ENCODE data around the gene IKBKE. TPM values are rescaled to one million over a fixed set of nuclear protein-coding genes. Genes with fewer than 3 reads are reported as not detected.

The IKBKE gene
- total RNA-seq: 6.5 TPM

- peak; percentile 47 for DNase-seq
Observed at GRCh38 chr1:206469933-206470691, at the start of gene IKBKE. IKBKE (plus strand) TSS chr1:206470476; CDS start chr1:206473228, 2,752 bp downstream.

- no peak for DNase-seq
Observed at GRCh38 chr1:206421616-206422340, 48.5 kb upstream of the IKBKE start.

GRCh38 chr1:206422525-206422924 is 47.8 kb upstream of the IKBKE start:
- DNase-seq: no peak

- no peak for DNase-seq
Observed at GRCh38 chr1:206427291-206427690, 43.0 kb upstream of the IKBKE start.

- no peak for DNase-seq
Observed at GRCh38 chr1:206429421-206429820, 40.9 kb upstream of the IKBKE start.

GRCh38 chr1:206430031-206430983 is 40.0 kb upstream of the IKBKE start:
- DNase-seq: peak; percentile 15

- no peak for DNase-seq
Observed at GRCh38 chr1:206435445-206435844, 34.8 kb upstream of the IKBKE start.

GRCh38 chr1:206438554-206438953 is 31.7 kb upstream of the IKBKE start:
- no peak for DNase-seq

- DNase-seq: no peak
Observed at GRCh38 chr1:206439205-206439604, 31.1 kb upstream of the IKBKE start.

- no peak for DNase-seq
Observed at GRCh38 chr1:206441336-206441967, 28.8 kb upstream of the IKBKE start.

GRCh38 chr1:206442101-206442500 is 28.2 kb upstream of the IKBKE start:
- no peak for DNase-seq

- no peak for DNase-seq
Observed at GRCh38 chr1:206445116-206445515, 25.2 kb upstream of the IKBKE start.

- DNase-seq: no peak
Observed at GRCh38 chr1:206445911-206446356, 24.3 kb upstream of the IKBKE start.

GRCh38 chr1:206446688-206447421 is 23.4 kb upstream of the IKBKE start:
- DNase-seq: peak; percentile 25

- DNase-seq: no peak
Observed at GRCh38 chr1:206447422-206447765, 22.9 kb upstream of the IKBKE start.

- DNase-seq: no peak
Observed at GRCh38 chr1:206447792-206448191, 22.5 kb upstream of the IKBKE start.

GRCh38 chr1:206448471-206448870 is 21.8 kb upstream of the IKBKE start:
- DNase-seq: no peak

GRCh38 chr1:206449565-206449964 is 20.7 kb upstream of the IKBKE start:
- no peak for DNase-seq

- DNase-seq: no peak
Observed at GRCh38 chr1:206450281-206450680, 20.0 kb upstream of the IKBKE start.

- DNase-seq: no peak
Observed at GRCh38 chr1:206451134-206451686, 19.1 kb upstream of the IKBKE start.

GRCh38 chr1:206453111-206453510 is 17.2 kb upstream of the IKBKE start:
- no peak for DNase-seq
